ENCODE results near the gene TMEM150B.

The TMEM150B gene

GRCh38 chr19:55362990-55363716, 38.0 kb upstream of the TMEM150B start, which contains the start of gene GARIN5B:
GARIN5B (minus strand) TSS chr19:55363260; CDS start chr19:55363066, 194 bp downstream.
- no peak within 1 kb of the TSS for H3K4me3 ChIP-seq (ENCODE audit: low read depth, low read length)
- DNase-seq (ENCODE audit: low read depth, low spot score) = no peak
- in situ Hi-C loops (cut with HindIII; ENCODE audit: low sequenced_read_pairs) = no loop called here
- no peak for TF ChIP-seq CTCF (IDR thresholded peaks at IDR 0.05; ENCODE audit: low read depth, low read length)

DNA sequence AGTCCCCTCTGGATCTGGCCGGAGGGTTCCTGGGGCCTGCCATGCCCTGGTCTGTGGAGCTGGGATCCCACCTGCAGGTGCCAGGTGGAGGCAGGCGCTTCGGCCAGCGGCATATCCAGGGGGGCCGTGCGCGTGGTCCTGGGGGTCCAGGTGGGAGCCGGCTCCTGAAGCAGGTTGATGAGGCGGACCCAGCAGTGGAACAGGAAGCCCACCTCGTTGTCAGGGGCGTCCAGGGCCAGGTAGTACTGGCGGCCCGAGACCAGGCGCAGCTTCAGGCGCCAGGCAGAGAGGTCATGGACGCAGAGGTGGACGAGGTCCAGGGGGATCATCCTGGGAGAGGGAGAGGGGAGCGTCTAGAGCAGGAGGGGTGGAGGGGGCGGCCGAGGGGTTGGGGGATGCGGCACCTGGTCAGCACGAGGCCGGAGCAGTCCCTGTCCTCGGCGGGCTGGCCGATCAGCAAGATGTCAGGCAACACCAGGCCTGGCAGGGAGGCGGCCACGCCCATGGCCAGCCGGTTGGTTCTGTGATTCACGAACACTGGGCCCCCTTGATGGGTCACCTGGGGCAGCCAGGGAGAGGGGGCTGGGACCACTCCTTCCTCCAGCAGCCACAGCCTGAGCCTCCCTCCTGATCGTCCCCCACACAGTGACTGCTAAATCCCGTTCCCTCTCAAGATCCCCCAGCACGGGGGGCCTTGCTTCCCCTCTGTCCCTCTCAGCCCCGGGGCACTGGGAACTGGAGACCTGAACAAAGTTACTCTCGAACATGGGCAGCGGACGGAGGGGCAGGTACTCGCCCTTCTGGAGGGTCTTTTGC, 37.2 kb upstream of the TMEM150B start:
- no peak for DNase-seq (ENCODE audit: low read depth, low spot score)
- no peak overlapping the region for H3K4me3 ChIP-seq (ENCODE audit: low read depth, low read length)
- TF ChIP-seq CTCF (IDR thresholded peaks at IDR 0.05; ENCODE audit: low read depth, low read length) = no peak
- in situ Hi-C loops (cut with HindIII; ENCODE audit: low sequenced_read_pairs) = no loop called here

GRCh38 chr19:55360902-55361301, 35.8 kb upstream of the TMEM150B start:
- no peak for TF ChIP-seq CTCF (IDR thresholded peaks at IDR 0.05; ENCODE audit: low read depth, low read length)
- H3K4me3 ChIP-seq (ENCODE audit: low read depth, low read length) = no peak overlapping the region
- in situ Hi-C loops (cut with HindIII; ENCODE audit: low sequenced_read_pairs) = no loop called here
- DNase-seq (ENCODE audit: low read depth, low spot score) = no peak

GRCh38 chr19:55358943-55359908, 34.1 kb upstream of the TMEM150B start:
- no peak for DNase-seq (ENCODE audit: low read depth, low spot score)
- no peak overlapping the region for H3K4me3 ChIP-seq (ENCODE audit: low read depth, low read length)
- no peak for TF ChIP-seq CTCF (IDR thresholded peaks at IDR 0.05; ENCODE audit: low read depth, low read length)
- in situ Hi-C loops (cut with HindIII; ENCODE audit: low sequenced_read_pairs) = no loop called here

GRCh38 chr19:55358493-55358892, 33.4 kb upstream of the TMEM150B start:
- no peak overlapping the region for H3K4me3 ChIP-seq (ENCODE audit: low read depth, low read length)
- no peak for TF ChIP-seq CTCF (IDR thresholded peaks at IDR 0.05; ENCODE audit: low read depth, low read length)
- DNase-seq (ENCODE audit: low read depth, low spot score) = no peak
- in situ Hi-C loops (cut with HindIII; ENCODE audit: low sequenced_read_pairs) = no loop called here

Measured in astrocyte of the spinal cord (primary cell).